DND-41 (cell line): ENCODE measurements around the gene TFCP2L1.

ENCODE experiments used
- ATAC-seq: fragments of 200-7000 bp; cut with Tn5 transposase; 3 replicates; pipeline ENCODE4 v1.9.1; 2021; ENCODE audit warnings: low read depth; ENCODE audit not compliant: insufficient read depth
- DNase-seq: peaks from one replicate; pipeline ENCODE4 v3.0.0-alpha.2; 2020
- H2AFZ ChIP-seq: 2 replicates; pipeline ENCODE4 v1.6.0; 2012; ENCODE audit warnings: low read depth, low read length
- H3K27ac ChIP-seq: 2 replicates; pipeline ENCODE4 v1.5.1; 2012; ENCODE audit warnings: low read length, inconsistent platforms
- H3K27me3 ChIP-seq: fragments of 200-600 bp; sonication (generic); 2 replicates; pipeline ENCODE4 v1.6.0; 2012; ENCODE audit warnings: low read length, mild to moderate bottlenecking, inconsistent platforms; ENCODE audit not compliant: insufficient read depth, poor library complexity
- H3K36me3 ChIP-seq: 2 replicates; pipeline ENCODE4 v1.5.1; 2012; ENCODE audit warnings: low read length, inconsistent platforms; ENCODE audit not compliant: insufficient read depth
- H3K4me1 ChIP-seq: 2 replicates; pipeline ENCODE4 v1.5.1; 2012; ENCODE audit warnings: mild to moderate bottlenecking, low read length; ENCODE audit not compliant: insufficient read depth
- H3K4me2 ChIP-seq: 2 replicates; pipeline ENCODE4 v1.6.0; 2012; ENCODE audit warnings: mild to moderate bottlenecking, moderate library complexity, low read length, inconsistent platforms; ENCODE audit not compliant: insufficient read depth
- H3K4me3 ChIP-seq, 2 experiments: fragments of 200-600 bp in 1 of 2; shearing (Covaris generic) in 1 of 2; 2 replicates each; pipeline ENCODE4 v1.5.1; 2012 to 2016; ENCODE audit warnings: inconsistent platforms in 2 of 2, low read length in 2 of 2, mild to moderate bottlenecking in 2 of 2, low read depth in 1 of 2, moderate library complexity in 1 of 2
- H3K79me2 ChIP-seq: 2 replicates; pipeline ENCODE4 v1.6.0; 2012; ENCODE audit warnings: low read length, inconsistent platforms; ENCODE audit not compliant: insufficient read depth
- H3K9ac ChIP-seq: 2 replicates; pipeline ENCODE4 v1.6.0; 2012; ENCODE audit warnings: low read depth, mild to moderate bottlenecking, inconsistent platforms, low read length, moderate library complexity
- H3K9me3 ChIP-seq: 2 replicates; pipeline ENCODE4 v1.5.1; 2012; ENCODE audit warnings: low read length, moderate library complexity, mild to moderate bottlenecking, inconsistent platforms; ENCODE audit not compliant: insufficient read depth, severe bottlenecking
- H4K20me1 ChIP-seq: 2 replicates; pipeline ENCODE4 v1.6.0; 2012; ENCODE audit warnings: low read length; ENCODE audit not compliant: insufficient read depth
- CTCF ChIP-seq: IDR thresholded peaks from 2 replicates; pipeline ENCODE4 v1.5.1; 2012; ENCODE audit warnings: borderline replicate concordance, low read length, moderate library complexity, mild to moderate bottlenecking; ENCODE audit not compliant: poor library complexity, severe bottlenecking; ENCODE audit errors: extremely low read depth
- EZH2 ChIP-seq: IDR thresholded peaks from 3 replicates; pipeline ENCODE4 v1.6.1; 2012; ENCODE audit warnings: borderline replicate concordance, low read depth, mild to moderate bottlenecking, moderate library complexity, low read length, inconsistent platforms; ENCODE audit not compliant: severe bottlenecking

The TFCP2L1 gene

GRCh38 chr2:121255358-121255757 is 29.6 kb downstream of the TFCP2L1 start:
- Histone ChIP-seq H3K27ac (no peak overlapping the region), H3K27me3 (no peaks in the 10 kb centered on the region), H3K36me3 (no peaks in the 10 kb centered on the region), H3K9me3 (no peaks in the 10 kb centered on the region), H3K4me2 (no peak overlapping the region), H3K79me2 (no peaks in the 10 kb centered on the region), H3K9ac (no peak overlapping the region), H4K20me1 (no peaks in the 10 kb centered on the region), H2AFZ (no peak overlapping the region), H3K4me3 (no peak overlapping the region), H3K4me1 (no peaks in the 10 kb centered on the region)
- DNase-seq: no peak
- ATAC-seq: no peak
- TF ChIP-seq CTCF (no peak), EZH2 (no peak)

GRCh38 chr2:121254748-121255147 is 30.3 kb downstream of the TFCP2L1 start:
- no peak for DNase-seq
- Histone ChIP-seq H2AFZ (no peak overlapping the region), H3K27ac (no peak overlapping the region), H4K20me1 (no peaks in the 10 kb centered on the region), H3K4me1 (no peaks in the 10 kb centered on the region), H3K27me3 (no peaks in the 10 kb centered on the region), H3K36me3 (no peaks in the 10 kb centered on the region), H3K79me2 (no peaks in the 10 kb centered on the region), H3K4me2 (no peak overlapping the region), H3K4me3 (no peak overlapping the region), H3K9me3 (no peaks in the 10 kb centered on the region), H3K9ac (no peak overlapping the region)
- TF ChIP-seq CTCF (no peak), EZH2 (no peak)
- ATAC-seq: no peak

GRCh38 chr2:121253674-121254240 is 31.2 kb downstream of the TFCP2L1 start:
- H3K9ac ChIP-seq: no peak overlapping the region
- H3K4me3 ChIP-seq: no peak overlapping the region
- no peaks in the 10 kb centered on the region for H3K4me1 ChIP-seq
- H3K4me2 ChIP-seq: no peak overlapping the region
- no peak for ATAC-seq
- no peak for DNase-seq
- no peak overlapping the region for H3K27ac ChIP-seq
- no peak overlapping the region for H2AFZ ChIP-seq
- H3K79me2 ChIP-seq: no peaks in the 10 kb centered on the region
- H3K27me3 ChIP-seq: no peaks in the 10 kb centered on the region
- no peak for TF ChIP-seq EZH2
- TF ChIP-seq CTCF: no peak
- H3K9me3 ChIP-seq: no peaks in the 10 kb centered on the region
- no peaks in the 10 kb centered on the region for H4K20me1 ChIP-seq
- H3K36me3 ChIP-seq: no peaks in the 10 kb centered on the region
